Measurements from ENCODE around the gene RBM20.
"Not testable (repeated sequence)": the region's sequence is repeated elsewhere in the genome, so short reads cannot be mapped to it uniquely, and the experiment has no call there.

RBM20 gene

GRCh38 chr10:110649347-110650264 lies 5.5 kb downstream of the RBM20 start:
- DNase-seq: no peak

DNA sequence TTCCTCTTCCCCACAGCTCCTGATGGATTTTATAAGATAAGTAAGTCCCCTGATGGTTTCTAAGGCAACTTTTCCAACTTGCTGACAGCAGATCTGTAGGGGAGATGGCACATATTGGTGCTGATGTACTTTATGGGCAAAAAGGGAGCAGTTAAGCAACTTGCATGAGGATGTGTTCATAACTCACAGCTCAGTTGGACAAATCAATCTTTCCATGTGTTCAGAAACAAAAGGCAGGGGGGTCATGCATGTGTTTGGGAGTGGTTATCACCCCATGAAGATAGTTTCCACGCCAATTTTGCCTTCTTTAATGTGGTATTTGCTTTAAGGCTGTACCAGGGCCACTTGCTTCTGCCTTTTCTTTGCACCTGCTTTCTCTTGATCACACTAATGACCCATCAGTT lies 6.1 kb downstream of the RBM20 start:
- no peak for DNase-seq

GRCh38 chr10:110651044-110651958 lies 7.2 kb downstream of the RBM20 start:
- no peak for DNase-seq

DNA sequence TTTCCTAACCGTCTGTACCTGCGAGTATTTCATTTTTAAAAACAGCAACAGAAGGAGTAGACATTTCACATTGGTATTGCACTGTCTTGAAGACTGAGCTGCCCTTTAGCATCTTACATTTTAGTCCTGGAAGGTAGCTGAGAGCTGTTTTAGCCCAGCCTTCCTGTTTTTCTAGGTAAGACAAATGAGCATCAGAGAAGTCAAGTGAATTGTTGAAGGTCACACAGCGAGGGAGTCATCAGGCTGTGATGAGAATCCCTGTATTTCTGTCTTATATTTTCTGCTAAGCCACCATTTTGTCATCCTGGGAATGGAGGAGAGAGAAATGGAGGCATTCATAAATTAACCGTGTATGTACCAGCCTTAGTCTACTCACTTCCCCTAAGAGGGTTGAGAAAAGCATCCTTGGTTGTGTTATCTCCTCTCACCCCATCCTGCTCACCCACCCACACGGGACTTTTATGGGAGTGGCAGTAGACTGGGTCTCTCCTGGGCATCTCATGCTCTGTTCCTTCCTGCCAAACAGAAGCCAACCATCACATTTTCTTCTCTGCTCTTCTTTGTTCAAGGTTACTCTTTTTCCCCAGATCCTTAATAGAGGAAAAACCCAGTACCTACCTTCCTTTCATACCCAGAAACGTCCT lies 8.5 kb downstream of the RBM20 start:
- no peak for DNase-seq

DNA sequence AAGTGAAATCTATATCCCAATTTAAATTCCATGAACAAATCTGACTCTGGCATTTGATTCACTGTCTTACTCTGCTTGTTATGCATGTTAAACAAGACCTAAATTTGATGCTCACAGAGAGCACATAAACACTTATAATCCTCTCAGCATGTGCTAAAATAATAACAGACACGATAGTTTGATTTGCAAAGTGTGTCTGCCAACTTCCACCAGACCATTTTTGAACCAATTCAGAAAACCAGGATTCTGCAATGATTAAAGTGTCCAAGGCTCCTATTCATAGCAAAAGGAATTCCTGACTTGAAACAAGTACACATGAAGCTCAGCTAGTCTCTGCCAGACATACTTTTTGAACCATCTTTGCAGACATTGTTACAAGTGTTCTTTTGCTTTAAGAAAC lies 11.2 kb downstream of the RBM20 start:
- no peak for DNase-seq

DNA sequence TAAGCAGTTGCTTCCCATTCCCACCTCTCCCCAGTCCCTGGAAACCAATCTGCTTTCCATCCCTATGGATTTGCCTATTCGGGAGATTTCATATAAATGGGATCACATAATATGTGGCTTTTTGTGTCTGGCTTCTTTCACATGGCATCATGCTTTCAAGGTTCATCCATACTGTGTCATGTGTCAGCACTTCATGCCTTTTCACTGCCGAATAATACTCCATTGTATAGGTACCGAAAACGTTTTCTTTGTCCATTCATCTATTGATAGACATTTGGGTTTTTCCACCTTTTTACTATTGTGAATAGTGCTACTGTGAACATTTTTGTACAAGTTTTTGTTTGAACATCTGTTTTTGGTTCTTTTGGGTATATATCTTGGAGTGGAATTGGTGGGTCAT lies 12.5 kb downstream of the RBM20 start:
- DNase-seq: no peak

- DNase-seq: no peak
These were observed 14.0 kb downstream of the RBM20 start for GRCh38 chr10:110657973-110658691.

- DNase-seq: no peak
These were observed 15.4 kb downstream of the RBM20 start for GRCh38 chr10:110659558-110659957.

- not testable (repeated sequence) for DNase-seq
These were observed 16.2 kb downstream of the RBM20 start for GRCh38 chr10:110660289-110660688.

DNA sequence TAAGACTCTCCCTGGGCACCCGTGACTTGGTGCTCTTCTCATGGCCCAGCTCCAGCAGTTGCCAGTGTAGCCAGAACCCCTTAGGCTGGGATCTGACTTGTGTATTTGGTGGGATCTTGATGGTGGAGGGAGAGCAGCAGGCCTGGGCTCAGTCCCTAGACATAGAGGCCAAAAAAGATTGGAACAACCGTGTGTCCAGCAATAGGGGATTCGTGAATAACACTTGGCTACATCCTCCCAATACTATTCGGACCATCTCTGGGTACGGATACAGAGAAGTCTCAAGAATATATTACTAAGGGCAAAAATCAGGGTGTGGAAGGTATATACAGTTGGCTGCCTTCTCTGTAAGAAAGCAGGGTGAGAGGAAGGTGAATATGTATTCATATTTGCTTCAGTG lies 17.2 kb downstream of the RBM20 start:
- DNase-seq: no peak

DNA sequence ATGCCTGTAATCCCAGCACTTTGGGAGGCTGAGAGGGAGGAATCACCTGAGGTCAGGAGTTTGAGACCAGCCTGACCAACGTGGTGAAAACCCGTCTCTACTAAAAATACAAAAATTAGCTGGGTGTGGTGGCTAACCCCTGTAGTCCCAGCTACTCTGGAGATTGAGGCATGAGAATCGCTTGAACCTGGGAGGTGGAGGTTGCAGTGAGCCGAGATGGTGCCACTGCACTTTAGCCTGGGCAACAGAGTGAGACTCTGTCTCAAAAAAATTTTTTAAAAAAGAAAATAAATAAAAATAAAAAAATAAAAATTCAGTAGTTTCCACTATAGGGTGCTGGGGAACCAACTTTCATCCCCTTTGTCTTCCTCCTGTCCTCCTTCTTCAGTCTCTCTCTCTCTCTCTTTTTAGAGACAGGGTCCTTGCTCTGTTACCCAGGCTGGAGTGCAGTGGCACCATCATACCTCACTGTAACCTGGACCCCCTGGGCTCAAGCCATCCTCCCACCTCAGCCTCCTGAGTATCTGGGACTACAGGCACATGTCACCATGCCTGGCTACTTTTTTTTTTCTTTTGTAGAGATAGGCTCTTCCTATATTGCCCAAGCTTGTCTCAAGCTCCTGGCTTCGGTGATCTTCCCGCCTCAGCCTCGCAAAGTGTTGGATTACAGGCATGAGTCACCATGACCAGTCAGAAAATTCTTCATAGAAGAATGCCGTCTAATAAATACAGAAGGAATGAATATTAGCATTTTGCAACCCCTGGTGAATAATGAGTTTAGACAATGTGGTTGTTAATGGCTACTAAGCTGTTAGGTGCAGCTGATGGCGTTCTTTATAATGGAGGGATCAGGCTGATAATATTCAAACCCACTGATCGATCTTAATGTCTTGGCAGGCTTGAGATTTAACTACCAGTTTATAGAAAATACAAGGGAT lies 20.6 kb downstream of the RBM20 start:
- no peak for DNase-seq

GRCh38 chr10:110666259-110666658 lies 22.1 kb downstream of the RBM20 start:
- DNase-seq: not testable (repeated sequence)

GRCh38 chr10:110666673-110667072 lies 22.5 kb downstream of the RBM20 start:
- DNase-seq: no peak

DNA sequence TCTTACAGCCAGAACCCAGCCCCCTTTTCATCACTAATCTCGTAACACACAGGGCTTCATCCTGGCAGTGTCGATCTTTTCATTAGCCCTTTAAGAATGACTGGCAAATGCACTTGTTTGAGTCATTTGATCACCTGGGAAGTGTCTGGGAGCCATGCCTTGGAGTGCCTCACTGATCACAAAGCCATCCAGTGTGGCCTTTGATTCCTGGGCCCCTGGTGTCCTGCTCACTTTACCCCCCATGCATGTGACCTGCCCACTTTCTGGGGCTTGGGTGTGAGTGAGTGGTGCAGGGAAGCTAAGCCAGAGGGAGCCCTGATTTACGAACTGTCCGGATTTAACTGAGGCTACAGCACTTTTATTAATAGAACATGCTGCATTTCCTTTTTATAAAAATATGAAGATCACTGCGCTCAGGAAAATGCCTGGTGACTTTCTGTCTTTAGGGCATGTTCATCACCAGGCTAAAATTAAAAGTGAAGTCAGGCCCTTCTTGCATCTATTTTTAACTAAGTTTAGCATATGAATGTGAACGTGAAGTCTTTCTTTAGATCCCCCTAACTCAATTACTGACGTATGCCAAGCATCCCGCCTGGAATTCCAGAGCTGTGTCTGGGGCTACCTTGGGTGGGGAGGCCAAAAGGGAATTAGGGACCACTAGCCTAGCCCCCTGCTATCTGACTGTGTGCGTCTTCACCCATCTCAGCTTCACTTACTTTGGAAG lies 23.6 kb downstream of the RBM20 start:
- DNase-seq: no peak

GRCh38 chr10:110668443-110668842 lies 24.3 kb downstream of the RBM20 start:
- no peak for DNase-seq

GRCh38 chr10:110670335-110670734 lies 26.2 kb downstream of the RBM20 start:
- no peak for DNase-seq

GRCh38 chr10:110671788-110672579 lies 27.8 kb downstream of the RBM20 start:
- DNase-seq: peak; percentile 88

GRCh38 chr10:110672580-110672919 lies 28.4 kb downstream of the RBM20 start:
- no peak for DNase-seq

- DNase-seq: no peak
These were observed 31.9 kb downstream of the RBM20 start for GRCh38 chr10:110676016-110676415.

Measured in activated CD8-positive, alpha-beta memory T cell treated with anti-CD3 and anti-CD28 coated beads, Interleukin-2, amount 50 U/mL, for 48 hours (primary cell).